IMR-90 (cell line): ENCODE measurements around the gene KRT5. TPM values are rescaled to one million over a fixed set of nuclear protein-coding genes. Genes with fewer than 3 reads are reported as not detected.

ENCODE experiments used
- ATAC-seq: fragments of 200-7000 bp; cut with Tn5 transposase; 2 replicates; pipeline ENCODE4 v1.9.1; 2020; ENCODE audit warnings: low read depth, mild to moderate bottlenecking, moderate library complexity
- BruUV-seq: library from RNA; stranded (reverse); fragments of 400-500 nt; replicated peaks from 2 replicates; lab custom pipeline; 2021; lab: Mats Ljungman, UMichigan
- CTCF ChIA-PET: fragments of 300-600 bp; formaldehyde crosslinking; extraction: SDS; loops from one replicate; lab custom pipeline; 2021; ENCODE audit warnings: antibody characterized with exemption; lab: Yijun Ruan, JAX
- POLR2A ChIA-PET: fragments of 300-600 bp; sonication (Branson Sonifier 250); formaldehyde crosslinking; loops from one replicate; lab custom pipeline; 2022; ENCODE audit warnings: antibody characterized with exemption; ENCODE audit not compliant: unreplicated experiment; lab: Charles Lee
- DNase-seq: peaks from one replicate; pipeline ENCODE4 v3.0.0; 2013
- H2AFZ ChIP-seq: replicated peaks from 2 replicates; pipeline ENCODE3; 2013; ENCODE audit warnings: low read length, mild to moderate bottlenecking; ENCODE audit not compliant: poor library complexity
- H2AK5ac ChIP-seq: 2 replicates; pipeline ENCODE4 v1.6.1; 2013; ENCODE audit warnings: low read depth, low read length, inconsistent platforms
- H2AK9ac ChIP-seq: replicated peaks from 2 replicates; pipeline ENCODE3; 2013; ENCODE audit warnings: mild to moderate bottlenecking, low read depth, low read length, moderate library complexity; ENCODE audit not compliant: poor library complexity
- H2BK120ac ChIP-seq: 2 replicates; pipeline ENCODE4 v1.6.1; 2013; ENCODE audit warnings: low read depth, low read length, inconsistent platforms
- H2BK15ac ChIP-seq: 3 replicates; pipeline ENCODE4 v1.6.1; 2013; ENCODE audit warnings: low read depth, low read length, inconsistent platforms
- H2BK20ac ChIP-seq: 2 replicates; pipeline ENCODE4 v1.6.1; 2013; ENCODE audit warnings: low read depth, mild to moderate bottlenecking, inconsistent platforms, low read length, moderate library complexity
- H2BK5ac ChIP-seq: 2 replicates; pipeline ENCODE4 v1.6.1; 2013; ENCODE audit warnings: mild to moderate bottlenecking, low read depth, low read length, inconsistent platforms; ENCODE audit not compliant: poor library complexity, severe bottlenecking
- H3K14ac ChIP-seq: replicated peaks from 2 replicates; pipeline ENCODE4 v1.6.1; 2013; ENCODE audit warnings: low read depth, low read length, inconsistent platforms
- H3K18ac ChIP-seq: 2 replicates; pipeline ENCODE4 v1.6.1; 2013; ENCODE audit warnings: low read depth, low read length, control low read depth
- H3K23ac ChIP-seq: 2 replicates; pipeline ENCODE4 v1.6.1; 2013; ENCODE audit warnings: low read depth, low read length, inconsistent platforms
- H3K27ac ChIP-seq: 2 replicates; pipeline ENCODE4 v1.5.1; 2013; ENCODE audit warnings: mild to moderate bottlenecking, control low read depth, low read length; ENCODE audit not compliant: insufficient read depth
- H3K27me3 ChIP-seq: 2 replicates; pipeline ENCODE4 v1.6.1; 2013; ENCODE audit warnings: low read length; ENCODE audit not compliant: control insufficient read depth, insufficient read depth
- H3K36me3 ChIP-seq: 2 replicates; pipeline ENCODE4 v1.6.1; 2013; ENCODE audit warnings: low read length, mixed read lengths; ENCODE audit not compliant: control insufficient read depth, insufficient read depth
- H3K4ac ChIP-seq: 2 replicates; pipeline ENCODE4 v1.6.1; 2013; ENCODE audit warnings: low read depth, low read length, inconsistent platforms
- H3K4me1 ChIP-seq: 2 replicates; pipeline ENCODE4 v1.6.1; 2013; ENCODE audit warnings: low read length, mixed read lengths; ENCODE audit not compliant: control insufficient read depth, insufficient read depth
- H3K4me2 ChIP-seq: 2 replicates; pipeline ENCODE4 v1.6.1; 2013; ENCODE audit warnings: low read depth, mild to moderate bottlenecking, control low read depth, low read length, moderate library complexity
- H3K4me3 ChIP-seq: 2 replicates; pipeline ENCODE4 v1.5.1; 2013; ENCODE audit warnings: low read depth, mild to moderate bottlenecking, control low read depth, low read length, moderate library complexity; ENCODE audit not compliant: insufficient read depth
- H3K56ac ChIP-seq: 2 replicates; pipeline ENCODE4 v1.6.1; 2013; ENCODE audit warnings: low read length, inconsistent platforms; ENCODE audit not compliant: insufficient read depth; ENCODE audit errors: extremely low read depth
- H3K79me1 ChIP-seq, 2 experiments: 2 replicates each; pipeline ENCODE4 v1.6.1; 2013; ENCODE audit warnings: low read length in 2 of 2, inconsistent platforms in 1 of 2, low read depth in 1 of 2
- H3K9ac ChIP-seq: 2 replicates; pipeline ENCODE4 v1.6.1; 2013; ENCODE audit warnings: low read depth, low read length, control low read depth
- H3K9me1 ChIP-seq: 2 replicates; pipeline ENCODE4 v1.6.1; 2013; ENCODE audit warnings: low read length, inconsistent platforms; ENCODE audit not compliant: insufficient read depth
- H3K9me3 ChIP-seq: 2 replicates; pipeline ENCODE4 v1.6.1; 2013; ENCODE audit warnings: low read length; ENCODE audit not compliant: control insufficient read depth, insufficient read depth
- H4K20me1 ChIP-seq: 2 replicates; pipeline ENCODE4 v1.6.1; 2013; ENCODE audit warnings: low read length, inconsistent platforms; ENCODE audit not compliant: insufficient read depth
- H4K5ac ChIP-seq: 2 replicates; pipeline ENCODE4 v1.6.1; 2013; ENCODE audit warnings: mild to moderate bottlenecking, low read depth, low read length, control low read depth
- H4K8ac ChIP-seq, 2 experiments: 2 replicates each; pipeline ENCODE4 v1.6.1; 2013; ENCODE audit warnings: low read depth in 2 of 2, low read length in 2 of 2, control low read depth in 1 of 2, inconsistent platforms in 1 of 2
- H4K91ac ChIP-seq: 2 replicates; pipeline ENCODE4 v1.6.1; 2013; ENCODE audit warnings: low read depth, low read length, inconsistent platforms; ENCODE audit not compliant: insufficient read depth
- BHLHE40 ChIP-seq: fragments of 150-350 bp; IDR thresholded peaks from 2 replicates; pipeline ENCODE4 v1.6.1; 2016; ENCODE audit warnings: mild to moderate bottlenecking, low read depth, low read length
- CHD1 ChIP-seq: IDR thresholded peaks from 2 replicates; pipeline ENCODE4 v1.6.1; 2012; ENCODE audit warnings: low read depth, low read length, improper control_type of control experiment
- ELK1 ChIP-seq: fragments of 150-350 bp; IDR thresholded peaks from 2 replicates; pipeline ENCODE4 v1.6.1; 2016; ENCODE audit warnings: low read depth, mild to moderate bottlenecking, low read length, moderate library complexity, borderline replicate concordance
- MAFK ChIP-seq: IDR thresholded peaks from 2 replicates; pipeline ENCODE4 v1.6.1; 2012; ENCODE audit warnings: low read depth, low read length, improper control_type of control experiment
- NFE2L2 ChIP-seq: fragments of 150-350 bp; IDR thresholded peaks from 2 replicates; pipeline ENCODE4 v1.6.1; 2016; ENCODE audit warnings: low read depth, mild to moderate bottlenecking, low read length
- RAD21 ChIP-seq: IDR thresholded peaks from 2 replicates; pipeline ENCODE4 v1.6.1; 2012; ENCODE audit warnings: low read length, improper control_type of control experiment
- RCOR1 ChIP-seq: IDR thresholded peaks from 2 replicates; pipeline ENCODE4 v1.6.1; 2012; ENCODE audit warnings: mild to moderate bottlenecking, low read length, improper control_type of control experiment; ENCODE audit not compliant: insufficient replicate concordance
- RFX5 ChIP-seq: IDR thresholded peaks from 2 replicates; pipeline ENCODE4 v1.8.0; 2012; ENCODE audit warnings: low read depth, mild to moderate bottlenecking, low read length, moderate library complexity
- SMC3 ChIP-seq: fragments of 150-350 bp; IDR thresholded peaks from 2 replicates; pipeline ENCODE4 v1.6.1; 2016; ENCODE audit warnings: low read depth, mild to moderate bottlenecking, antibody characterized with exemption, low read length, moderate library complexity
- WGBS, 2 experiments: methylation state at CpG; one replicate each; pipeline versions ENCODE4 v1.1.5 to v1.1.7; 2013; ENCODE audit warnings: missing lambda C conversion rate in 2 of 2; ENCODE audit not compliant: insufficient read length in 1 of 2; ENCODE audit errors: extremely low coverage in 2 of 2; 5-methylcytosine and 5-hydroxymethylcytosine counted together
- dilution Hi-C: fragments of 300-500 bp; cut with HindIII; formaldehyde crosslinking; loops from one replicate; pipeline ENCODE4 v1.14.3; 2018; ENCODE audit warnings: low sequenced_read_pairs; ENCODE audit not compliant: unreplicated experiment
- in situ Hi-C: fragments of 300-500 bp; cut with MboI; formaldehyde crosslinking; loops from 3 replicates; pipeline ENCODE4 v1.14.3; 2019; ENCODE audit warnings: low sequenced_read_pairs, inconsistent platforms, mixed read lengths
- intact Hi-C: fragments of 100-400 bp; cut with micrococcal nuclease; formaldehyde crosslinking; loops from 2 replicates; pipeline ENCODE4 v1.10.0; 2022
- polyA plus RNA-seq, 3 experiments: library from polyadenylated mRNA; depleted of rRNA; stranded (reverse); fragments of >200 nt; gene quantifications; 2 replicates each; pipeline ENCODE4 v1.2.3, GENCODE V29; 2012; ENCODE audit warnings: low replicate concordance in 1 of 3
- total RNA-seq: library from RNA; depleted of rRNA; stranded (reverse); fragments of >200 nt; gene quantifications from 2 replicates; pipeline ENCODE4 v1.2.3, GENCODE V29; 2012

The KRT5 gene
- total and polyA plus RNA-seq, 2 of the 4 experiments (the other 2 are of a cell fraction): not detected

DNA sequence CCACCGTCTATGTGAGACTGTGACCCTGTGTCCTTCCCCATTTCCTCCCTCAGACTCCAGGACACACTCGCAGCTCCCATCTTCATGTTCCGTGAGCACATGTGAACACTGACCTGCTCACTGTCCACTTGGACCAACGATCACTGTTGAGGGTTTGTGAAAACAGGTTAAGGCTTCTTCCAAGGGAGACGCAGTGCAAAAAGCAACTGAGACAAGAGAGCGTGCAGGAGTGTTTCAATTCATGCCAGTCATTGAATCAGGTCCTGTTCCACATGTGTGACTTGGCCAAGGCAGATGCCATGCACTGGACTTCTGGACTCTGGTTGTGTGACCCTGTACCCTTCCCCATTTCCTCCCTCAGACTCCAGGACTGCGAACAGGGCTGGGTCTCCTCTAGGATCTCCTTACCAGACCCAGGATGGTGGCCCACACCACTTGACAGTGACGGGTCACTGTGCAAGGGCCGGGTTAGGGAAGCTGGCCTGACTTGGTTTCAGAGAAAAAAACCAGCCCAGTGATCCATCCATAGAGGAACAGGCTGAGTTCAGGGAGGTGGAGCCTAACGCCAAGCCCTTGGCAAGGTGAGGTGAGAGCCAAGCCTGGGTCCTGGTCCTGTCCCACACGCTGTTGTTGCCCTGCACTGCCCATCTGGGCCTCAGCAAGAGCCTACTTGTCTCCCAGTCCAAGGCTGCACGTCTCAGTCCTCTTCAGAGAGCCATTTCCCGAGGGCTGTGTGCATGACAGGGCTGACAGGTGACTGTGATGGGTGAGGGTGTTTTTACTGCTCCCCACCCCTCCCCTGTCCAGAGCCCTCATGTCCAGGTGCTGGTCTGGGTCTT, 5.7 kb upstream of the KRT5 start:
- Histone ChIP-seq H3K4me3 (no peak overlapping the region), H4K20me1 (no peaks in the 10 kb centered on the region; the same call in 1 of the 2 replicates), H3K9me3 (no peaks in the 10 kb centered on the region), H2AK5ac (no peak overlapping the region), H2AK9ac (no peak overlapping the region), H4K5ac (no peak overlapping the region), H3K4me1 (no peaks in the 10 kb centered on the region), H2BK120ac (no peak overlapping the region), H2AFZ (no peak overlapping the region), H3K14ac (no peak overlapping the region), H2BK15ac (no peak overlapping the region), H4K91ac (no peak overlapping the region), H3K56ac (no peak overlapping the region), H3K36me3 (no peaks in the 10 kb centered on the region), H3K4ac (no peak overlapping the region), H3K27me3 (peaks cover 41% of the 10 kb centered on the region), H3K9me1 (no peaks in the 10 kb centered on the region), H3K23ac (no peak overlapping the region), H3K4me2 (no peak overlapping the region), H2BK5ac (no peak overlapping the region), H3K18ac (no peak overlapping the region), H3K27ac (no peak overlapping the region), H3K9ac (no peak overlapping the region), H2BK20ac (no peak overlapping the region), H4K8ac (no peak overlapping the region), H3K79me1 (no peaks in the 10 kb centered on the region)
- BruUV-seq: no TSS peak
- TF ChIP-seq NFE2L2 (no peak), MAFK (no peak), BHLHE40 (no peak), ELK1 (no peak), RFX5 (no peak), RCOR1 (no peak), RAD21 (no peak), CHD1 (no peak), SMC3 (no peak)
- DNase-seq: no peak
- no peak for ATAC-seq
- dilution Hi-C loops (no loop called here), intact Hi-C loops (no loop called here), in situ Hi-C loops (no loop called here)
- ChIA-PET CTCF (no interaction called here), POLR2A (no interaction called here)
- 37% methylated on average over 4 of the region's 13 CpGs; no CpG with 5 or more reads in 1 of the 2 experiments for WGBS, 2 experiments
